Measurements from ENCODE around the gene TNKS2. TPM values are rescaled to one million over a fixed set of nuclear protein-coding genes. Genes with fewer than 3 reads are reported as not detected.

TNKS2 gene
- total and polyA plus RNA-seq, 2 of the 13 experiments (the other 11 are each of a cell fraction or from before 2014, with no cell fraction given) = 15.2 to 19.4 TPM

DNA sequence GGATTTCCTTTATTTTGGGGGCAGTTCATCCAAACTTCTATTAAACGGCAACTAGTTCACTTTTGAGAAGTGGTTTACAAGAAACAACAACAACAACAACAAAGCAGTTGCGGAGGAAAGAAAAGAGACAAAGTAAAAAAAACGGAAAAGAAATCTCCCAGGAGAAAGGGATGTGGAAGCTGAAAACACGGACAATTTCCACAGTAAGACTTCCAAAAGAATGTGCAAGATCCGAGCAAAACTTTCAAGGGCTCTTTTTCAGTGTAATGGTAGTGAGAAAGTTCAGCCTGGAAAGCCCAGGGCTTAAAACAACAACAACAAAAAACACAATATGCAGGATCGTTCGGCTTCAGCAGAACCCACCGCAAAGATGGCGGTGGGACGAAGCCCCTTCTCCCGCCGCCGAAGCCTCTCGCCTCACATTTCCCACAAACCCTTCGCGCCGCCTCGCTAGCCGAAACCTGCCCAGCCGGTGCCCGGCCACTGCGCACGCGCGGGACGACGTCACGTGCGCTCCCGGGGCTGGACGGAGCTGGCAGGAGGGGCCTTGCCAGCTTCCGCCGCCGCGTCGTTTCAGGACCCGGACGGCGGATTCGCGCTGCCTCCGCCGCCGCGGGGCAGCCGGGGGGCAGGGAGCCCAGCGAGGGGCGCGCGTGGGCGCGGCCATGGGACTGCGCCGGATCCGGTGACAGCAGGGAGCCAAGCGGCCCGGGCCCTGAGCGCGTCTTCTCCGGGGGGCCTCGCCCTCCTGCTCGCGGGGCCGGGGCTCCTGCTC lies at the start of gene TNKS2 (continued):
- TF ChIP-seq, protein P1, sequence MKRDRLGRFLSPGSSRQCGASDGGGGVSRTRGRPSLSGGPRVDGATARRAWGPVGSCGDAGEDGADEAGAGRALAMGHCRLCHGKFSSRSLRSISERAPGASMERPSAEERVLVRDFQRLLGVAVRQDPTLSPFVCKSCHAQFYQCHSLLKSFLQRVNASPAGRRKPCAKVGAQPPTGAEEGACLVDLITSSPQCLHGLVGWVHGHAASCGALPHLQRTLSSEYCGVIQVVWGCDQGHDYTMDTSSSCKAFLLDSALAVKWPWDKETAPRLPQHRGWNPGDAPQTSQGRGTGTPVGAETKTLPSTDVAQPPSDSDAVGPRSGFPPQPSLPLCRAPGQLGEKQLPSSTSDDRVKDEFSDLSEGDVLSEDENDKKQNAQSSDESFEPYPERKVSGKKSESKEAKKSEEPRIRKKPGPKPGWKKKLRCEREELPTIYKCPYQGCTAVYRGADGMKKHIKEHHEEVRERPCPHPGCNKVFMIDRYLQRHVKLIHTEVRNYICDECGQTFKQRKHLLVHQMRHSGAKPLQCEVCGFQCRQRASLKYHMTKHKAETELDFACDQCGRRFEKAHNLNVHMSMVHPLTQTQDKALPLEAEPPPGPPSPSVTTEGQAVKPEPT (CRISPR knock-in tag; IDR thresholded peaks at IDR 0.05; ENCODE audit: low read depth) = peak; percentile 50; the same call in 1 of the 2 replicates
- TF ChIP-seq ZNF572 (CRISPR knock-in tag; IDR thresholded peaks at IDR 0.05) = no peak
- TF ChIP-seq ZKSCAN5 (CRISPR knock-in tag; IDR thresholded peaks at IDR 0.05) = no peak
- peak; percentile 66 for TF ChIP-seq TEAD3 (CRISPR knock-in tag; optimal IDR thresholded peaks at IDR 0.05; ENCODE audit: borderline replicate concordance)
- TF ChIP-seq ZNF614 (CRISPR knock-in tag; IDR thresholded peaks at IDR 0.05; ENCODE audit: borderline replicate concordance) = no peak
- peak; percentile 90 for TF ChIP-seq USF2 (IDR thresholded peaks at IDR 0.05; ENCODE audit: low read depth, low read length)
- peak; percentile 84; the same call in 1 of the 2 replicates for TF ChIP-seq USF2 (CRISPR knock-in tag; IDR thresholded peaks at IDR 0.05; ENCODE audit: borderline replicate concordance)
- peak; percentile 65; the same call in 1 of the 2 replicates for TF ChIP-seq MIER2 (CRISPR knock-in tag; IDR thresholded peaks at IDR 0.05)
- no peak for TF ChIP-seq STAG1 (CRISPR knock-in tag; IDR thresholded peaks at IDR 0.05)
- TF ChIP-seq MBD4 (IDR thresholded peaks at IDR 0.05; ENCODE audit: borderline replicate concordance, low read length) = no peak
- TF ChIP-seq ZNF556 (CRISPR knock-in tag; IDR thresholded peaks at IDR 0.05; ENCODE audit: borderline replicate concordance) = 0 out of 2 replicates have a peak, but pooled peaks have one; percentile 42
- no peak for TF ChIP-seq SMC3 (IDR thresholded peaks at IDR 0.05; ENCODE audit: low read length)
- TF ChIP-seq HDAC6 (IDR thresholded peaks at IDR 0.05; ENCODE audit: low read depth, low read length) = no peak
- TF ChIP-seq HMG20B (CRISPR knock-in tag; conservative IDR thresholded peaks at IDR 0.05) = no peak; the same call in 1 of the 2 replicates
- no peak for TF ChIP-seq FOXO1 (CRISPR knock-in tag; IDR thresholded peaks at IDR 0.05)
- TF ChIP-seq KDM2A (CRISPR knock-in tag; IDR thresholded peaks at IDR 0.05; ENCODE audit: borderline replicate concordance, low read depth) = peak; percentile 86
- peak; percentile 75 for TF ChIP-seq MED1 (CRISPR knock-in tag; IDR thresholded peaks at IDR 0.05)
- peak; percentile 91; the same call in 1 of the 2 replicates for TF ChIP-seq KLF15 (CRISPR knock-in tag; IDR thresholded peaks at IDR 0.05; ENCODE audit: borderline replicate concordance)
- peak; percentile 21; the same call in 1 of the 2 replicates for TF ChIP-seq PITX1 (CRISPR knock-in tag; IDR thresholded peaks at IDR 0.05)
- TF ChIP-seq ZSCAN20 (CRISPR knock-in tag; IDR thresholded peaks at IDR 0.05; ENCODE audit: borderline replicate concordance) = peak; percentile 2; the same call in 1 of the 2 replicates
- no peak for TF ChIP-seq CCAR2 (optimal IDR thresholded peaks at IDR 0.05; ENCODE audit: low read depth, low read length)
- TF ChIP-seq ZNF724P (CRISPR knock-in tag; IDR thresholded peaks at IDR 0.05; ENCODE audit: borderline replicate concordance) = peak; percentile 78
- TF ChIP-seq ZNF451 (CRISPR knock-in tag; IDR thresholded peaks at IDR 0.05) = no peak; the same call in 1 of the 2 replicates
- TF ChIP-seq ZSCAN29 (CRISPR knock-in tag; conservative IDR thresholded peaks at IDR 0.05) = no peak
- TF ChIP-seq FLYWCH1 (CRISPR knock-in tag; IDR thresholded peaks at IDR 0.05) = no peak
- TF ChIP-seq TRIM22 (IDR thresholded peaks at IDR 0.05) = no peak
- TF ChIP-seq SMYD3 (CRISPR knock-in tag; IDR thresholded peaks at IDR 0.05) = peak; percentile 90; the same call in 1 of the 2 replicates
